WTC11 (cell line): ENCODE results near the gene SLC45A1. TPM values are rescaled to one million over a fixed set of nuclear protein-coding genes. Genes with fewer than 3 reads are reported as not detected.

ENCODE experiments used
- ATAC-seq: fragments of 200-7000 bp; cut with Tn5 transposase; 2 replicates; pipeline ENCODE4 v1.10.0; 2021; ENCODE audit warnings: mild to moderate bottlenecking, moderate library complexity
- CTCF ChIA-PET: fragments of 300-600 bp; sonication (Branson Sonifier 250); formaldehyde crosslinking; loops from one replicate; lab custom pipeline; 2021; ENCODE audit warnings: antibody characterized with exemption; lab: Charles Lee
- POLR2A ChIA-PET: fragments of 350-600 bp; sonication (Branson Sonifier 250); formaldehyde crosslinking; loops from one replicate; lab custom pipeline; 2021; ENCODE audit warnings: antibody characterized with exemption; lab: Charles Lee
- DNase-seq: peaks from one replicate; pipeline ENCODE4 v3.0.0; 2021; ENCODE audit warnings: low spot score
- H3K27ac Mint-ChIP-seq: 2 replicates; pipeline ENCODE4 v1.8.0; 2021; ENCODE audit warnings: mixed read lengths
- H3K27me3 Mint-ChIP-seq: 2 replicates; pipeline ENCODE4 v1.8.0; 2021; ENCODE audit warnings: low read depth, mild to moderate bottlenecking, moderate library complexity, mixed read lengths
- H3K36me3 Mint-ChIP-seq: 2 replicates; pipeline ENCODE4 v1.8.0; 2021; ENCODE audit warnings: mixed read lengths
- H3K4me1 Mint-ChIP-seq: 2 replicates; pipeline ENCODE4 v1.8.0; 2022; ENCODE audit warnings: mixed read lengths
- H3K4me3 Mint-ChIP-seq: 2 replicates; pipeline ENCODE4 v1.8.0; 2021; ENCODE audit warnings: mild to moderate bottlenecking, moderate library complexity, mixed read lengths
- H3K9me3 Mint-ChIP-seq: 2 replicates; pipeline ENCODE4 v1.8.0; 2021; ENCODE audit warnings: mixed read lengths
- ATF3 ChIP-seq: sonication (generic); formaldehyde crosslinking; conservative IDR thresholded peaks from 2 replicates; pipeline ENCODE4 v1.8.1; 2022; ENCODE audit warnings: mild to moderate bottlenecking, missing genetic modification reagents
- CREB1 ChIP-seq: sonication (generic); formaldehyde crosslinking; IDR thresholded peaks from 2 replicates; pipeline ENCODE4 v1.8.0; 2023; ENCODE audit warnings: mild to moderate bottlenecking, missing genetic modification reagents
- ETV6 ChIP-seq: sonication (generic); formaldehyde crosslinking; IDR thresholded peaks from 2 replicates; pipeline ENCODE4 v1.8.1; 2022; ENCODE audit warnings: mild to moderate bottlenecking, missing genetic modification reagents
- GTF2I ChIP-seq: fragments of 250-450 bp; sonication (Bioruptor Pico); conservative IDR thresholded peaks from 2 replicates; pipeline ENCODE4 v1.4.0; 2021; ENCODE audit warnings: mild to moderate bottlenecking
- HMGXB4 ChIP-seq: sonication (generic); formaldehyde crosslinking; IDR thresholded peaks from 2 replicates; pipeline ENCODE4 v1.8.1; 2023; ENCODE audit warnings: mild to moderate bottlenecking, moderate library complexity, missing genetic modification reagents
- IRF1 ChIP-seq: sonication (generic); formaldehyde crosslinking; IDR thresholded peaks from 2 replicates; pipeline ENCODE4 v1.8.0; 2023; ENCODE audit warnings: missing genetic modification reagents
- JUN ChIP-seq: sonication (generic); formaldehyde crosslinking; IDR thresholded peaks from 2 replicates; pipeline ENCODE4 v1.8.0; 2023; ENCODE audit warnings: mild to moderate bottlenecking, missing genetic modification reagents
- MLX ChIP-seq: sonication (generic); formaldehyde crosslinking; IDR thresholded peaks from 2 replicates; pipeline ENCODE4 v1.8.1; 2023; ENCODE audit warnings: mild to moderate bottlenecking, missing genetic modification reagents, moderate library complexity
- NFE2L1 ChIP-seq: sonication (generic); formaldehyde crosslinking; IDR thresholded peaks from 2 replicates; pipeline ENCODE4 v1.8.1; 2023; ENCODE audit warnings: missing genetic modification reagents
- NR1H2 ChIP-seq: sonication (generic); formaldehyde crosslinking; IDR thresholded peaks from 2 replicates; pipeline ENCODE4 v1.9.0; 2021; ENCODE audit warnings: mild to moderate bottlenecking, moderate library complexity, missing genetic modification reagents
- NR3C1 ChIP-seq: sonication (generic); formaldehyde crosslinking; conservative IDR thresholded peaks from 2 replicates; pipeline ENCODE4 v1.8.1; 2023; ENCODE audit warnings: low read depth, mild to moderate bottlenecking, missing genetic modification reagents
- PRDM15 ChIP-seq: sonication (generic); formaldehyde crosslinking; IDR thresholded peaks from 2 replicates; pipeline ENCODE4 v1.8.0; 2022; ENCODE audit warnings: missing genetic modification reagents
- ZNF219 ChIP-seq: sonication (generic); formaldehyde crosslinking; IDR thresholded peaks from 2 replicates; pipeline ENCODE4 v1.8.0; 2023; ENCODE audit warnings: missing genetic modification reagents, mild to moderate bottlenecking, borderline replicate concordance
- total RNA-seq: library from RNA; stranded (reverse); gene quantifications from 3 replicates; pipeline ENCODE4 v1.2.3, GENCODE V29; 2021
- TF ChIP-seq, protein P1 (sequence below): sonication (generic); formaldehyde crosslinking; IDR thresholded peaks from 2 replicates; pipeline ENCODE4 v1.8.1; 2022; ENCODE audit warnings: mild to moderate bottlenecking, moderate library complexity, missing genetic modification reagents
- TF ChIP-seq, protein P2 (sequence below): fragments of 200-600 bp; IDR thresholded peaks from 2 replicates; pipeline ENCODE4 v1.8.0; 2022; ENCODE audit warnings: antibody characterized with exemption
- TF ChIP-seq, protein P3 (sequence below): fragments of 250-450 bp; sonication (Bioruptor Pico); conservative IDR thresholded peaks from 2 replicates; pipeline ENCODE4 v1.9.0; 2021; ENCODE audit warnings: mild to moderate bottlenecking

Gene SLC45A1
- total RNA-seq, 1 experiment from 2014 or later = 2.3 TPM

DNA sequence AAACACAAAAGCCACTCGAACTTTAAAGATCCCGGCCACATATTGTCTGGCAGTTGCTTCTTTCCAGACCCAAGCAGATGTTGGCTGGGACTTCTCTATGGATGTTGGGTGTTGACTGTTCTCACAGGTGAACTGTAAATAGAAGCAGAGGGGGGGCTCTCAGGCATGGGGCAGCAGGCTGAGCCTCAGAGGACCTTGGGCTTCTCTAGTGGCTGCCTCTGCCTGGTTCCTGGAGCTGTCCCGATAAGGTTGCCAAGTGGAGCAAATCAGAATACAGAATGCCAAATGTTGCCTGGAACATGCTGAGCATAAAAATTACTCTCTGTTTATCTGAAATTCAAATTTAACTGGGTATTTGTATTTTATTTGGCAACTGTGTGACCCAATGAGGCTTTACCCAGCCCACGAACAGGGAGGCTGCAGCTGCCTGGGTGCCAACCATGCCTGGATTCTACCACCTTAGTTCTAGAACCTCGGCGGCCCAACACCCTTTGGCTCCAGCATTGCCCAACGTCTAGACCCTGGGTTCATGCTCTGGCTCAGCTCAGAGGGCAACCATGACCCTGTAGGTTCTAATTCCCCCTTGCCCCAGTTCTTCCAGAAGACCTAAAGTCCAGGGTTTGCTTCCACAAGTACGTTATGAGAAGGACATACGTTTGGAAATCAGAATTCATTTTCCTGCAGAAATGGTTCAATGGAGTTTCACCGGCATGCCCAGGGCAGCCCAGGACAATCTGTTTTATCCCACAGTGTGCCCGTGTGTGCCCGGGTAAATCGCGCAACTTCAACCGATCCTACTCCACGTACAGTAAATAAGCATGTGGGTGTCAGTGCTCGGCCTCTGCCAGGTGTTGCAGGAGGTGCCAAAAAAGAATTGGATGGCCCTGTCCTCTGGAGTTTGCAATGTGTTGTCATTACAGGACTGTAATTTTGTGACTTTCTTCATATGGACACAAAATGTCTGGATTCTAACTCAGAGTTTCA, 5.4 kb upstream of the SLC45A1 start (continued):
- no peak for TF ChIP-seq PRDM15
- no peak for TF ChIP-seq NR1H2 (CRISPR knock-in tag)
- no peak for TF ChIP-seq GTF2I (CRISPR knock-in tag)
- TF ChIP-seq NR3C1 (CRISPR knock-in tag) = no peak

DNA sequence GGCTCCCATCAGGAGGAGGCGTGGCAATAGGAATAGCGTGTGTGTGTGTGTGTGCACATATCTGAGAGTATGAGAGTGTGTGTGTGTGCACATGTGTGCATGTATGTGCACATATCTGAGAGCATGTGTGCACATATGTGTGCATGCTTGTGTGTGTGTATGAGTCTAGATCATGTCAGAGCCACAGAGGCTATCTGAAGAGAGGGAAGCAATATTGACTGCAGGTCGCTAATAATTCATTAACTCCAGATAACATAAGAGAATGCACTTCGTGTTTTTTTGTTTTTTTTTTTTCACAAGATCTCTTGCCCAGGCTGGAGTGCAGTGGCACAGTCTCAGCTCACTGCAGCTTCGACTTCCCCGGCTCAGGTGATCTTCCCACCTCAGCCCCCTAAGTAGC, 4.7 kb upstream of the SLC45A1 start:
- ChIA-PET POLR2A (interaction anchor here (2.1 kb wide), 1 partner anchor 337 kb away, joined by 6 read pairs; no protein-coding TSS in a partner anchor), CTCF (interaction anchor here (1.3 to 6.7 kb wide), 7 partner anchors 11 to 331 kb away, joined by 3 to 271 read pairs (median 30); no protein-coding TSS in a partner anchor)
- H3K9me3 Mint-ChIP-seq = peaks cover 13% of the 10 kb centered on the region
- H3K27ac Mint-ChIP-seq = no peak overlapping the region
- ATAC-seq = no peak
- H3K27me3 Mint-ChIP-seq = peaks cover 18% of the 10 kb centered on the region
- no peak for TF ChIP-seq IRF1 (CRISPR knock-in tag)
- TF ChIP-seq CREB1 (CRISPR knock-in tag) = no peak
- no peak for TF ChIP-seq ZNF219 (CRISPR knock-in tag)
- TF ChIP-seq JUN = no peak
- no peak for TF ChIP-seq ATF3 (CRISPR knock-in tag)
- TF ChIP-seq, protein P1, sequence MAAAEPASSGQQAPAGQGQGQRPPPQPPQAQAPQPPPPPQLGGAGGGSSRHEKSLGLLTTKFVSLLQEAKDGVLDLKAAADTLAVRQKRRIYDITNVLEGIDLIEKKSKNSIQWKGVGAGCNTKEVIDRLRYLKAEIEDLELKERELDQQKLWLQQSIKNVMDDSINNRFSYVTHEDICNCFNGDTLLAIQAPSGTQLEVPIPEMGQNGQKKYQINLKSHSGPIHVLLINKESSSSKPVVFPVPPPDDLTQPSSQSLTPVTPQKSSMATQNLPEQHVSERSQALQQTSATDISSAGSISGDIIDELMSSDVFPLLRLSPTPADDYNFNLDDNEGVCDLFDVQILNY = no peak
- TF ChIP-seq MLX = no peak
- no peak for TF ChIP-seq HMGXB4 (CRISPR knock-in tag)
- TF ChIP-seq, protein P2, sequence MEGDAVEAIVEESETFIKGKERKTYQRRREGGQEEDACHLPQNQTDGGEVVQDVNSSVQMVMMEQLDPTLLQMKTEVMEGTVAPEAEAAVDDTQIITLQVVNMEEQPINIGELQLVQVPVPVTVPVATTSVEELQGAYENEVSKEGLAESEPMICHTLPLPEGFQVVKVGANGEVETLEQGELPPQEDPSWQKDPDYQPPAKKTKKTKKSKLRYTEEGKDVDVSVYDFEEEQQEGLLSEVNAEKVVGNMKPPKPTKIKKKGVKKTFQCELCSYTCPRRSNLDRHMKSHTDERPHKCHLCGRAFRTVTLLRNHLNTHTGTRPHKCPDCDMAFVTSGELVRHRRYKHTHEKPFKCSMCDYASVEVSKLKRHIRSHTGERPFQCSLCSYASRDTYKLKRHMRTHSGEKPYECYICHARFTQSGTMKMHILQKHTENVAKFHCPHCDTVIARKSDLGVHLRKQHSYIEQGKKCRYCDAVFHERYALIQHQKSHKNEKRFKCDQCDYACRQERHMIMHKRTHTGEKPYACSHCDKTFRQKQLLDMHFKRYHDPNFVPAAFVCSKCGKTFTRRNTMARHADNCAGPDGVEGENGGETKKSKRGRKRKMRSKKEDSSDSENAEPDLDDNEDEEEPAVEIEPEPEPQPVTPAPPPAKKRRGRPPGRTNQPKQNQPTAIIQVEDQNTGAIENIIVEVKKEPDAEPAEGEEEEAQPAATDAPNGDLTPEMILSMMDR = no peak
- TF ChIP-seq, protein P3, sequence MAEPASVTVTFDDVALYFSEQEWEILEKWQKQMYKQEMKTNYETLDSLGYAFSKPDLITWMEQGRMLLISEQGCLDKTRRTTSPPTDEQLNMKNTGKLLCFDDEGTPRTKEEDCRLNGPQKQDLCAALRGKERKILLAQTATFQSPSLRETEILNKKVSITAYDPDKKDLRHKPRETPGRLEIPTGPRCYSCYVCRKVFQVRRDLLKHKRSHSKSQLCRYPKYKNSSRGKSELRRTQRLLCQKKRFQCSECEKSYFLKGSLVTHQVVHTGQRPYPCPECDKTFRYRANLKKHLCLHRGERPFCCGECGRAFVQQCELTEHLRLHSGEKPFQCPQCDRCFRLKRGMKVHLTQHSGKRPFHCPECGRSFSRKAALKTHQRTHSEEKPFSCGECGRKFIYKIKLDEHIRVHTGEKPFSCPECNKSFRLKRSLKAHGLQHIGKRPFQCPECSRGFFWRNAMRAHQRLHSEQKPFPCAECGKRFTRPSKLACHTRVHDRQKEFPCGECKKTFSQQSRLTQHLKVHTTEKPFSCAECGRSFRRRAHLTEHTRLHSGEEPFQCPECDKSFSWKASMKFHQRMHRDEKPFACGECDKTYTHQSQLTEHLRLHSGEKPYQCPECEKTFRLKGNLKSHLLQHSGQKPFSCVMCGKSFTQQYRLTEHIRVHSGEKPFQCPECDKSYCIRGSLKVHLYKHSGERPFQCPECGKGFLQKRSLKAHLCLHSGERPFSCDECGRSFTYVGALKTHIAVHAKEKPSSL (CRISPR knock-in tag) = no peak
- no peak for TF ChIP-seq ETV6 (CRISPR knock-in tag)
- no peak for TF ChIP-seq NFE2L1 (CRISPR knock-in tag)
- peaks cover 38% of the 10 kb centered on the region for H3K4me1 Mint-ChIP-seq
- H3K36me3 Mint-ChIP-seq = peaks cover 7% of the 10 kb centered on the region
- H3K4me3 Mint-ChIP-seq = no peak overlapping the region
- DNase-seq = no peak
